Mucosa of stomach (tissue), 1 donor: Measurements from ENCODE around the gene SEMA3G.

Experiments
- H3K27me3 ChIP-seq: one replicate; pipeline ENCODE4 v1.7.0; 2013; ENCODE audit warnings: mild to moderate bottlenecking, low read length; ENCODE audit not compliant: control insufficient read depth, insufficient read depth
- H3K36me3 ChIP-seq: one replicate; pipeline ENCODE4 v1.7.0; 2013; ENCODE audit warnings: low read length; ENCODE audit not compliant: control insufficient read depth, insufficient read depth
- H3K4me1 ChIP-seq: one replicate; pipeline ENCODE4 v1.7.0; 2013; ENCODE audit warnings: mild to moderate bottlenecking, low read length; ENCODE audit not compliant: control insufficient read depth, insufficient read depth
- H3K4me3 ChIP-seq: one replicate; pipeline ENCODE4 v1.7.0; 2013; ENCODE audit warnings: low read length
- H3K9ac ChIP-seq: one replicate; pipeline ENCODE4 v1.7.0; 2013; ENCODE audit warnings: mild to moderate bottlenecking, low read length, moderate library complexity
- H3K9me3 ChIP-seq: one replicate; pipeline ENCODE4 v1.7.0; 2013; ENCODE audit warnings: mild to moderate bottlenecking, low read length, moderate library complexity; ENCODE audit not compliant: control insufficient read depth
- donor health status: Pancreatic carcinoma.

Gene SEMA3G

DNA sequence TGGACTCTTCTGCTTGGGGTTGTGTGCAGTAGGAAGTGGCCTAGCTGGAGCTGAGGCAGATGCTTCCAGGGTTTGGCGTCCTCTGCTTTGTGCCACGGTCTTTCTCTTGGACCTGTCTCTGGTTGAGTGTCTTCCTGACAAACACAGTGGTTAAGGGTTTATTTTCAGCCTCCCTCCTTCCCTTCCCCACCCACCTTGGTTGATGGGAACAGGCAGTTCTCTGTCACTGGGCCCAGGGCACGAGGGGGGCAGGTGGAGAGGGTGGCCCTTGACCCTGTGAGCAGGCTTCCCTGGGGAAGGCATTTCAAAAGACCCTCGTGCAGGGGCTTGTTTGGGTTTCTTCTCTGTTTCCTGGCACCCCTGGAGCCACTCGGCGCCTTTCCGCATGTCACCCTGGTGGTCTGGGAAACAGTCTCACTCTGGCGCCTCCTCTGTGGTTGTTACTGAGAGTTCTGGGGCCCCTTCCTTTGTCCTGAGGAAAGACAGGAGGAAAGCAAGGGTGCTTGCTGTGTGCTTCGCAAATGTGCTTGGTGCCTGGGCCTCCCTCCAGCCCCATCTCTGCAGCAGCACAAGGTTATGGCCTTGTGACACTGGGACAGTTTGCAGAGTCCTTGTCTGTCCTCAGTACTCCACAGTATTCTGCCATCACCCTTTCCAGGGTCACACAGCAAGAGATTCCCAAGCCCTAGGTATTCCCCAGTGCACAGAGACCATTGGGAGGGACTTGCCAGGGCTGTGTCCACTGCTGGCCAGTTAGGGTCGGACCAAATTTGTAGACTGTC is 40.0 kb upstream of the SEMA3G start:
- Histone ChIP-seq H3K9me3 (no peaks in the 10 kb centered on the region), H3K27me3 (no peaks in the 10 kb centered on the region), H3K9ac (no peak overlapping the region), H3K36me3 (peaks cover 4% of the 10 kb centered on the region), H3K4me3 (no peak overlapping the region), H3K4me1 (no peaks in the 10 kb centered on the region)

DNA sequence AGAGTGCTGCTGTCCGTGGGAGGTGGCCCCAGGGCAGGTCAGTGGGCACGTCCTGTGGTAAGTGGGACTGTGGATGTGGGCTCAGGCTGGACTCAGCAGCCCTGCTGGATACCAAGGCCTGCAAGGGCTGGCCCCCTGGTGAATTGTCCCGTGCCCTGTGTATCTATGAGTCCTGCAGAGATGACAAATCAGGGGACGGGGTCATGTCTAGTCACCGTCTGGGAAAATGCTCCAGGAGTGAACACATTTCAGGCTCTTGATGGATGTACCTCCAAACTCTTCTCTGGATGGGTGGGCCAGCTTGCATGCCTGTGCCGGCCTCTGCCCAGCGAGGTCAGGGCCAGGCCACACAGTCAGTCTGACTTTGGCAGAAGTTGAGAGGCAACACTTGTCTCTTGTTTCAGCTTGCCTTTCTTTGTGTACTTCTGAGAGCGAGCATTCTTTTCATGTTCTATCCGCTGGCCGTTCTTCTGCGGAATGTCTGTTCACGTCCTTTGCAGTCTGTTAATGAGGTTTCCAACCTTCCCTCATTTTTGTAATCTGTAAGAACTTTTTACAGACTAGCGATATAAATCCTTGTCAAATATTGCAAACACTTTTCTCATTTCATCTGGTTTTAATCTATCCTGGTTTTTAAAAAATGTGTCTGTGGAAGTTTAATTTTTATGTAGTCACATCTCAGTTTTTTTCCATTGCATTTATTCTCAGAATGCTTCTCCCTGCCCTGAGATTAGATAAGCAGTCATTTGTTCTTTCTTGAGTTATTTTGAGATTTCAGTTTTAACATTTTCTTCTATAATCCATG is 38.9 kb upstream of the SEMA3G start:
- H3K9me3 ChIP-seq: no peaks in the 10 kb centered on the region
- no peak overlapping the region for H3K4me3 ChIP-seq
- no peaks in the 10 kb centered on the region for H3K27me3 ChIP-seq
- peaks cover 9% of the 10 kb centered on the region for H3K36me3 ChIP-seq
- H3K4me1 ChIP-seq: no peaks in the 10 kb centered on the region
- H3K9ac ChIP-seq: no peak overlapping the region

DNA sequence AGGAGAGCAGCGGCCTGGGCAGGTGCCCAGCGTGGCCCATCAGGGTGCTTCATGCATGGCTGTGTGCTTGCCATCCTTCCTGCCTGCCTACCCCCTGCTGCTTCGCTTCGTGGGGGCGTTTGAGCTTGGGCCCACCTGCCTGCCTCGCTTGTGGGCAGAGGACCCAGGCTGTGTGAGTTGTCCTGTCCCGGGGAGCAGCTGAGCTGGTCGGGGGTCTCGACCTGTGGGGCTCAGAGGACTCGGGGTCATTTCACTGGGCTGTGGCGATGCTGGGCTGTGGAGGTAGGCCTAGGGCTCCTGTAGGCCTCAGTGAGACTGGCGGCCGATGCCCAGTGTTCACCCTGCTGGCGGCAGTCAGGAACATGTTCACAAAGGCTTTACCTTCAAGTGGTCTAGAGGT is 38.2 kb upstream of the SEMA3G start:
- no peaks in the 10 kb centered on the region for H3K27me3 ChIP-seq
- peaks cover 9% of the 10 kb centered on the region for H3K36me3 ChIP-seq
- H3K9me3 ChIP-seq: no peaks in the 10 kb centered on the region
- H3K4me1 ChIP-seq: no peaks in the 10 kb centered on the region
- H3K9ac ChIP-seq: no peak overlapping the region
- H3K4me3 ChIP-seq: no peak overlapping the region

DNA sequence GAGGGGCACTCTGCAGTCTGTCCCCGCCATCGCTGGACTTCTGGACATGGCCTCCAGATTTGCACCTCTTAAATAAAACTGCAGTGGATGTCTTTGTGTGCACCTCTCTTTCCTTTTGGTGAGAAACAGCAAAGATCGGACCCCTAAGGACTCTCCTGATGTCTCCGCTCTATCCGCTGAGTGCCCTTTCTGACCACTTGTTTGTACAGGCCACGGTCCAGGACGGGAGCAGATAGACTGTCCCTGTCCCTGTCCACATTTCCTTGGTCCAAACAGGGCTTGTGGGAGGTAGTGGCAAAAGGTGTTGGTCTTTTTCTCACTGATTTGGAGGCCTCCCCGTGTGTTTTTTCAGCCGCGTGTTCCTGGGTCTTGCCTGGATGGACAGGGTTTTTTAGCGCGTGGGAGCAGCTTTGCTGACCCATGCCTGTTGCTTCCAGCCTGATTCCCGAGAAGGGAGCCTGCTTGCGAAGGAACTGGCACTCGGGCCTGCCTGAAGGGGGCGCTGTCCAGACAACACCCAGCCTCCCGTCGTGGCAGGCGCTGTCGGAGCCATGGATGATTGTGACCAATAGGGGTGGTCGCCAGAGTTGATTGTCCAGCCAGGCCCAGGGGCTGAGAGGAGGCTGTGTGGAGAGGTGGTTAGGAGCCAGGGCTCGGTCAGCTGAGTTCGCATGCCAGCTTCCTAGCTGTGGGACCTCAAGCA is 37.1 kb upstream of the SEMA3G start:
- Histone ChIP-seq H3K4me1 (no peaks in the 10 kb centered on the region), H3K9ac (no peak overlapping the region), H3K9me3 (no peaks in the 10 kb centered on the region), H3K27me3 (no peaks in the 10 kb centered on the region), H3K36me3 (peaks cover 9% of the 10 kb centered on the region), H3K4me3 (no peak overlapping the region)

DNA sequence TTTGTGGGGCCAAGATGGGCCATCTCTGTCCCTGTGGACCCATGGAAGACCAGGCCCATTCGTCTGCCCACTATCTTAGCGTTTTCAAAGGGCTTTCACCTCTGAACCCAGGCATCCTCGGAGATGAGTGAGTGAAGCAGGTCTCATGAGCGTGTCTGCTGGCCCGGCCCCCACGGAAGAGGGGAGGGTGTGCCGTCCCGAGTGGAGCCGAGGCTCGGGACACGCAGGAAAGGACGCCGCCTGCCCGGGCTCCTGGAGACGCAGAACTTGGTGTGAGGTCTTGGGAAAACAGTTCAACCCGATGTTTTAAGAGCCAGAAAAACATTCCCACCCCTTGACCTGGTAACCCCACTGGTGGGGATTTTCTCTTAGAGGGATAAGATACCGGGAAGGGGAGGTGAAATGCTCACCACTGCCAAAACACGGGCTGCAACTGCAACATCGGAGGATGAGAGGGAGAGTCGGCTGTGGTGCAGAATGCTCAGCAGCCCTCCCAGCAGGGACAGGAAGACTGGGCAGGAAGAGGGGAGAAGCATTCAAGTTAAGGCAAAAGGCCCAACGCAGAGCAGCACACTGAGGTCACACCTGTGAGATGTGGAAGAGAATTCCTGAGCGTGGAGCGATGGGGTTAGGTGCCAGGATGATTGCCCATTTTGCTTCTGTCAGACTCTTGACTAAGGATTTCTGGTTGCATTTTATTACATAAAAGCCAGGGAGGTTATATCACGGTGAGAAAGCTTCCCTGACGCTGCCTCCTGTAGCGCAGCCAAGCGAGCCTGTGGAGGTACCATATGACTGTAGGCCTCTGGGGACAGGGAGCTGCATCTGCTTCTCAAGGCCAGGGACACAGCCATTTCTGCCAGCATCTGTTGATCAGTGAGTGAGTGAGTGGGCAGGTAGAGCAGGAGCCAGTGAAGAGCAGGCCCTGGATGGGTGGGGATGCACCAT is 36.1 kb upstream of the SEMA3G start:
- Histone ChIP-seq H3K9ac (no peak overlapping the region), H3K27me3 (no peaks in the 10 kb centered on the region), H3K36me3 (peaks cover 9% of the 10 kb centered on the region), H3K9me3 (no peaks in the 10 kb centered on the region), H3K4me1 (no peaks in the 10 kb centered on the region), H3K4me3 (no peak overlapping the region)

DNA sequence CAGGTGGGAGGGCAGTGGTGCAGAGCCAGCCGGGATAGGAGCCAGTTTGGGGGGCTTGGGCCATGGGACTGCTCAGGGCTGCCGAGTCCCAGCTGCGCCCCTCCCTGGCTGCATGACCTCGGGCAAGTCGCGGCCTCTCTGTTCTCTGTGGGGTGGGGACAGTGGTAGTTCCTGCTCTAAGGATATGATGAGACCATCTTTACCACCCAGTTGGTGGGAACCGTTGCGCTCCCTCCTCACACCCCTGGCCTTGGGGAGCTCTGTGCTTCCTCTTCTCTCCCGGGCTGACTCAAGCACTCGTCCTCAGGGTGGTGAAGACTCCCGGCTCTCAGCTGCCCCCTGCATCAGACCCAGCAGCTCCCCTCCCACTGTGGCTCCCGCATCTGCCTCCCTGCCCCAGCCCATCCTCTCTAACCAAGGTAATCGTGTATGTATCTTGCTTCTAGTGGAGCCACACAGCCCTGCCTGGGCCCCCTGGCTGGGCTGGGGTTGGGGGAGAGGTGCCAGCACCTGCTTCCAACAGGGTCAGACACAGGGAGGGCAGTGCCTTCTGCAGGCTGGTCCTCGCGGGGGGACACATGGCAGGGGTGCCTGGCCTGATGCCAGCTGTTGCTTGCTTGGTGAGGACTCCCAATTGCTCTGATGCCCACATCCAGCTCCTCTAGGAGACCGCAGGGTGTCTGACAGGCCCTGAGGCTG is 35.1 kb upstream of the SEMA3G start:
- no peaks in the 10 kb centered on the region for H3K4me1 ChIP-seq
- H3K27me3 ChIP-seq: no peaks in the 10 kb centered on the region
- peaks cover 17% of the 10 kb centered on the region for H3K36me3 ChIP-seq

DNA sequence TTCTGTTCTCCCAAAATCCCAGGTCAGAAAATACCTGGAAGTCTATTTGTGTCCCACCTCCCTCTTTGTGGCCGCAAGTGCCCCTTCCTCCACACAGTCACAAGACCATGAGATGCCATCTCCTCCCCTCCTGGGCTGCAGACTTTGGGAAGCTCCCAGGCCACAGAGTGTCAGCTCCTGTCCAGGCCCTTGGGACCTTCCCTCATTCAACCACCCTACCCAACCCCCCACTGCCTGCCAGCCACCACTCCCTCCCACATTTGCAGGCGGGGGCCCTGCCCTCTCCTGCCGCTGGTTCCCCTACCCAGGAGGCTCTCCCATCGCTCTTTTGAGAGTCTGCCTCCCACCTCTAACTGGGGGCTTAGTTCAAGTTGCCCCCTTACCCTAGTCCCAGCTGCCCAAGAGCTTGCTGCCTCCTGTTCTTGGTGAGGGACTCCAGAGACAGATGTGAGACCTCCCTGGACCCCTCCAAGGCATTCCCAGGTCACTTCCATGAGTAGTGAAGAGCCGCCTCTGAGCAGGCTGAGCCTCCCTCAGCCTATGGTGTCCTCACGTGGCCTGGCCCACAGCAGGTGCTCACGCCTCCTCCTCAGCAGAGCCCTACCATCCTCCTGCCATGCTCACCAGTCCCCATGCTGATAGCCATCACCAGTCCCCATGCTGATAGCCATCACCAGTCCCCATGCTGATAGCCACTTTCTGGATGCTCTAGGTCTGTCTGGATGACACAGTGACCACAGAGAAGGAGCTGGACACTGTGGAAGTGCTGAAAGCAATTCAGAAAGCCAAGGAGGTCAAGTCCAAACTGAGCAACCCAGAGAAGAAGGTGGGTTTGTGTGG is 34.4 kb upstream of the SEMA3G start:
- peaks cover 17% of the 10 kb centered on the region for H3K36me3 ChIP-seq
- H3K9me3 ChIP-seq: no peaks in the 10 kb centered on the region
- no peaks in the 10 kb centered on the region for H3K4me1 ChIP-seq
- no peaks in the 10 kb centered on the region for H3K27me3 ChIP-seq
- H3K4me3 ChIP-seq: no peak overlapping the region
- no peak overlapping the region for H3K9ac ChIP-seq

More for the DNA sequence above, 35.1 kb upstream of the SEMA3G start:
- H3K9ac ChIP-seq: no peak overlapping the region
- no peaks in the 10 kb centered on the region for H3K9me3 ChIP-seq
- H3K4me3 ChIP-seq: no peak overlapping the region

DNA sequence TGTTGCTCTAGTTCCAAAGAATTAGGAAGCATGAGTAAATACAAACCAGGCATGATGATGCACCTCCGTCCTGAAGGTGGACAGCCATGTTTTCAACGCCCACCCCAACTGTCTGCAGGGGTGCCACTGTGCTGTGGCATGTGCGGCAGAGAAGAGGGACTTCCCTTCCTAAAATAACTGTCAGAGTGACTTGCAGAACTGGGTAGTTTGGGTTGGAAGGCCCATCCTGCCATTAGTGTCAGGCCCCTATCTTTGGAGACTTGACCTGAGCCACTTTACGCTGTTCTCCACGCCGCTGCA is 32.8 kb upstream of the SEMA3G start:
- no peaks in the 10 kb centered on the region for H3K27me3 ChIP-seq
- no peaks in the 10 kb centered on the region for H3K4me1 ChIP-seq
- no peak overlapping the region for H3K9ac ChIP-seq
- H3K9me3 ChIP-seq: no peaks in the 10 kb centered on the region
- H3K4me3 ChIP-seq: no peak overlapping the region
- H3K36me3 ChIP-seq: peaks cover 26% of the 10 kb centered on the region

DNA sequence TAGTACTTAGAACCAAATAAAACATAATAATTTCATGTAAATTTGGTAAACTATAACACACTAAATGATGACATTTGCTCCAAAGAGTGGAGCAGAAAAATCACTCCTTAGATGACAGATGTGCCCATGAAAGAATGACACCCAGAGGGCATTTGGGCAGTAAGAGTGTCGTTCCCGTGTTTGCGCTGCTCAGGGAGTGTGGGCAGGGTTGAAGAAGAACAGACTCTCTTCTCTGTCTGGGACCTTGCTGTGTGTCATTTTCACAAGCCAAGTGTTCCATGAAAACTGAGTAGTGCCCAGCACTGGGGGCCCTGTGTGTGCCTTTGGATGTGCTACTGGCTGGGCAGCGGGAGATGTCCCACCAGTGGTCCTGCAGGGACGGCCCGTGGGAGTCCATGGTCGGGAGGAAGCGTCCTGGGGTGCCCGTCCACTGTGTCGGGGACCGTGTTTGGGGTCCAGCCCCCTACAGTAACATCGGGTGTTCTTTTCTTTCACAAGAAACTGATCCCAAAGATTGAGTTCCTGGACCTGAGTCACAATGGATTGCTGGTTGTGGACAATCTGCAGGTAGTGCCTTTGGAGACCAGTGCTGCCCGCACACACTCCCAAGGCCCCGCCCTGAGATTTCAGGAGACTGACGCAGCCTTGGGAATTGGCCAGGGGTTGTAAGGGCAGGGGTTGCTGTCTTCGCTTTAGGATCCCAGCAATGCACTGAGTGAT is 32.3 kb upstream of the SEMA3G start:
- Histone ChIP-seq H3K4me3 (no peak overlapping the region), H3K9ac (no peak overlapping the region), H3K27me3 (no peaks in the 10 kb centered on the region), H3K4me1 (no peaks in the 10 kb centered on the region), H3K9me3 (no peaks in the 10 kb centered on the region), H3K36me3 (peaks cover 32% of the 10 kb centered on the region)

DNA sequence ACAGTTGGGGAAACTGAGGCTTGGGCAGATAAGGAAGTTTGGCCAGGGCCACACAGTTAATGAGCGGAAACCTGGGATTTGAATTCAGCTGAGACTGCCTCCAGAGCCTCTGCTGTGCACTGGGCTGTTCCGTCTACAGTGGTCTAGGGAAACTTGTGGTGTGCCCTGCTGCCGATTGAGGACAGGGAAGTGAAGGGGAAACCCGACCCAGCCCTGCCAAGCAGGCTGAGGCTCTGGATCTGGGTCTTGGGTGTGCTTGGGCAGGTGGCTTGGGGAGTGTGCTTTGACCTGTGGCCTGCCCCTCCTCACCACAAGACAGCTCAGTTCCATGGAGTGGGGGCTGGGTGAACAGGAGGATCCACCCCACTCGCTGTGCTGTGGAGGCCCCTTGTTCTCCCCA is 28.1 kb upstream of the SEMA3G start:
- no peaks in the 10 kb centered on the region for H3K9me3 ChIP-seq
- H3K9ac ChIP-seq: no peak overlapping the region
- H3K4me3 ChIP-seq: no peak overlapping the region
- no peaks in the 10 kb centered on the region for H3K27me3 ChIP-seq
- H3K36me3 ChIP-seq: peaks cover 23% of the 10 kb centered on the region
- H3K4me1 ChIP-seq: no peaks in the 10 kb centered on the region
